Activated naive CD4-positive, alpha-beta T cell treated with anti-CD3 and anti-CD28 coated beads, Interleukin-2, amount 50 U/mL, for 24 hours (primary cell): ENCODE results near the gene CABP7.

ENCODE experiments used
- H3K27ac Mint-ChIP-seq: one replicate; pipeline ENCODE4 v1.8.0; 2021; ENCODE audit warnings: mild to moderate bottlenecking, mixed read lengths
- H3K27me3 Mint-ChIP-seq: one replicate; pipeline ENCODE4 v1.8.0; 2021; ENCODE audit warnings: mixed read lengths
- H3K36me3 Mint-ChIP-seq: one replicate; pipeline ENCODE4 v1.8.0; 2021; ENCODE audit warnings: mixed read lengths
- H3K4me1 Mint-ChIP-seq: one replicate; pipeline ENCODE4 v1.8.0; 2021; ENCODE audit warnings: mixed read lengths
- H3K4me3 Mint-ChIP-seq: one replicate; pipeline ENCODE4 v1.8.0; 2021; ENCODE audit warnings: mild to moderate bottlenecking, mixed read lengths
- H3K9me3 Mint-ChIP-seq: one replicate; pipeline ENCODE4 v1.8.0; 2021; ENCODE audit warnings: mixed read lengths

The CABP7 gene

GRCh38 chr22:29766632-29767170 lies 46.9 kb downstream of the CABP7 start, which contains the start of gene ZMAT5:
Gene ZMAT5, minus strand, starts transcription at chr22:29767007. Its CDS starts 18,463 bp downstream, at chr22:29748544.
- Mint-ChIP-seq H3K27ac (peak within 1 kb of the TSS; percentile 99), H3K9me3 (no peaks in the 10 kb centered on the region), H3K36me3 (peaks cover 6% of the 10 kb centered on the region), H3K27me3 (no peaks in the 10 kb centered on the region), H3K4me1 (peaks cover 39% of the 10 kb centered on the region), H3K4me3 (peak within 1 kb of the TSS; percentile 99)

GRCh38 chr22:29767171-29768051 lies 47.6 kb downstream of the CABP7 start, which contains the start of gene UQCR10:
Gene UQCR10, plus strand, starts transcription at chr22:29767369. Its CDS starts 30 bp downstream, at chr22:29767399.
- peaks cover 9% of the 10 kb centered on the region for H3K36me3 Mint-ChIP-seq
- H3K4me3 Mint-ChIP-seq, result peak within 1 kb of the TSS; percentile 99
- H3K27ac Mint-ChIP-seq, result peak within 1 kb of the TSS; percentile 99
- no peaks in the 10 kb centered on the region for H3K9me3 Mint-ChIP-seq
- H3K27me3 Mint-ChIP-seq, result no peaks in the 10 kb centered on the region
- peaks cover 39% of the 10 kb centered on the region for H3K4me1 Mint-ChIP-seq

GRCh38 chr22:29768052-29768693 lies 48.4 kb downstream of the CABP7 start:
- Mint-ChIP-seq H3K4me3 (peak overlapping the region; percentile 99), H3K4me1 (peaks cover 39% of the 10 kb centered on the region)

GRCh38 chr22:29769723-29770321 lies 50.0 kb downstream of the CABP7 start:
- peaks cover 39% of the 10 kb centered on the region for H3K4me1 Mint-ChIP-seq
- peaks cover 9% of the 10 kb centered on the region for H3K36me3 Mint-ChIP-seq
- no peaks in the 10 kb centered on the region for H3K9me3 Mint-ChIP-seq
- peak overlapping the region; percentile 33 for H3K4me3 Mint-ChIP-seq
- H3K27ac Mint-ChIP-seq, result no peak overlapping the region
- no peaks in the 10 kb centered on the region for H3K27me3 Mint-ChIP-seq

More at GRCh38 chr22:29768052-29768693, 48.4 kb downstream of the CABP7 start:
- Mint-ChIP-seq H3K36me3 (peaks cover 9% of the 10 kb centered on the region), H3K9me3 (no peaks in the 10 kb centered on the region), H3K27ac (no peak overlapping the region), H3K27me3 (no peaks in the 10 kb centered on the region)

GRCh38 chr22:29772170-29772641 lies 52.4 kb downstream of the CABP7 start:
- Mint-ChIP-seq H3K4me3 (peak overlapping the region; percentile 20), H3K4me1 (peaks cover 21% of the 10 kb centered on the region), H3K27ac (no peak overlapping the region), H3K36me3 (peaks cover 9% of the 10 kb centered on the region), H3K9me3 (no peaks in the 10 kb centered on the region), H3K27me3 (no peaks in the 10 kb centered on the region)

GRCh38 chr22:29773233-29773632 lies 53.4 kb downstream of the CABP7 start:
- H3K9me3 Mint-ChIP-seq, result no peaks in the 10 kb centered on the region
- H3K4me3 Mint-ChIP-seq, result no peak overlapping the region
- H3K4me1 Mint-ChIP-seq, result peaks cover 11% of the 10 kb centered on the region
- no peak overlapping the region for H3K27ac Mint-ChIP-seq
- no peaks in the 10 kb centered on the region for H3K27me3 Mint-ChIP-seq
- H3K36me3 Mint-ChIP-seq, result peaks cover 9% of the 10 kb centered on the region

- H3K27ac Mint-ChIP-seq, result no peak overlapping the region
- H3K27me3 Mint-ChIP-seq, result no peaks in the 10 kb centered on the region
- no peaks in the 10 kb centered on the region for H3K36me3 Mint-ChIP-seq
- H3K4me3 Mint-ChIP-seq, result no peak overlapping the region
- H3K9me3 Mint-ChIP-seq, result no peaks in the 10 kb centered on the region
- H3K4me1 Mint-ChIP-seq, result no peaks in the 10 kb centered on the region
Observed at GRCh38 chr22:29780220-29780619, 60.4 kb downstream of the CABP7 start.

GRCh38 chr22:29780748-29781676 lies 61.2 kb downstream of the CABP7 start:
- H3K9me3 Mint-ChIP-seq, result no peaks in the 10 kb centered on the region
- no peaks in the 10 kb centered on the region for H3K4me1 Mint-ChIP-seq
- H3K27ac Mint-ChIP-seq, result no peak overlapping the region
- no peaks in the 10 kb centered on the region for H3K36me3 Mint-ChIP-seq
- no peaks in the 10 kb centered on the region for H3K27me3 Mint-ChIP-seq
- no peak overlapping the region for H3K4me3 Mint-ChIP-seq
